Right lobe of liver (tissue), 4 donors: ENCODE measurements around the gene OR8B8.

ENCODE experiments used
- CTCF ChIP-seq, 4 donors: fragments of 200-600 bp in 3 of 4; fragments of 450-650 bp in 1 of 4; IDR thresholded peaks; one replicate each; pipeline versions ENCODE4 v1.5.1 to v1.8.0; 2016 to 2022; ENCODE audit warnings: antibody characterized with exemption in 4 of 4, mild to moderate bottlenecking in 2 of 4
- POLR2A ChIP-seq: fragments of 450-650 bp; IDR thresholded peaks from one replicate; pipeline ENCODE4 v1.6.1; 2017; ENCODE audit warnings: antibody characterized with exemption, mild to moderate bottlenecking
- donor health status: DM: no; HTN: no; CAD: no.
- donor health status: DM: no; HTN: no; CAD: no.
- donor health status: DM: no; HTN: yes; CAD: no.

GRCh38 chr11:124415356-124415923 lies 30.1 kb downstream of the OR8B8 start:
- no peak for TF ChIP-seq POLR2A
- peak; percentile 39 to 69 (median 60) for TF ChIP-seq CTCF (IDR thresholded peaks at IDR 0.05)
